Mucosa of stomach (tissue), 1 donor: Measurements from ENCODE around the gene DLG2.

Source experiments
- H3K27me3 ChIP-seq: one replicate; pipeline ENCODE4 v1.7.0; 2013; ENCODE audit warnings: mild to moderate bottlenecking, low read length; ENCODE audit not compliant: control insufficient read depth, insufficient read depth
- H3K36me3 ChIP-seq: one replicate; pipeline ENCODE4 v1.7.0; 2013; ENCODE audit warnings: low read length; ENCODE audit not compliant: control insufficient read depth, insufficient read depth
- H3K4me1 ChIP-seq: one replicate; pipeline ENCODE4 v1.7.0; 2013; ENCODE audit warnings: mild to moderate bottlenecking, low read length; ENCODE audit not compliant: control insufficient read depth, insufficient read depth
- H3K4me3 ChIP-seq: one replicate; pipeline ENCODE4 v1.7.0; 2013; ENCODE audit warnings: low read length
- H3K9ac ChIP-seq: one replicate; pipeline ENCODE4 v1.7.0; 2013; ENCODE audit warnings: mild to moderate bottlenecking, low read length, moderate library complexity
- H3K9me3 ChIP-seq: one replicate; pipeline ENCODE4 v1.7.0; 2013; ENCODE audit warnings: mild to moderate bottlenecking, low read length, moderate library complexity; ENCODE audit not compliant: control insufficient read depth
- donor health status: Pancreatic carcinoma.

DLG2 gene

DNA sequence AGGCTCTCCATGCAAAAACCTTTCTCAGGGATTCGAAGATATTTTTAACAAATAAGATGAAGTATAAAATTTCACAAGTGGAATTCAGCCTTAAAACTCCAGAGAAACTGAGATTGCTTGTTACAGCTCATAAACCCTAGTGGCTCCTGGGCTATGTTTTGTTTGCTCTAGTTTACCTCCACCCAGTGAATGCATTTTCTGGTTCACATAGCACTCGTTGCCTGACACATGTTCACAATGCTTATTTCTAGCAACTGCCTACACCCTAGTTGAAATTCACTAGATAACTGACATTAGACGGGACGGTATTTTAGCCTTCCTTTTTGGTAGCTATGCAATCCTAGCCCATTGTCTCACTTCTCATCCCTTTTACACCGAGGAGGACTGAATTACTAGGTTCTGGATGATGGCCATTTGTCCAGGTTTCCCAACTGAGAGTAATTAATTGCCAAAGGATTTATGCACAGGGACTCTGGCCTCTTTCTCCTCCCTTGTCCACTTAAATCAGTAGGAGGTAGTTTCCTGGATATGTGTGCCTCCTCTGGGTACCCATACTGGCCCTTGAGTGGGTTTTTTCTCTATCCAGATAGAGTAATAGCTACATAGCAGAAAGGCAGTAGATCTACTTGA is 951.6 kb downstream of the DLG2 start:
- no peaks in the 10 kb centered on the region for H3K27me3 ChIP-seq
- H3K4me1 ChIP-seq: no peaks in the 10 kb centered on the region
- no peak overlapping the region for H3K4me3 ChIP-seq
- no peak overlapping the region for H3K9ac ChIP-seq
- H3K36me3 ChIP-seq: no peaks in the 10 kb centered on the region
- H3K9me3 ChIP-seq: no peaks in the 10 kb centered on the region

DNA sequence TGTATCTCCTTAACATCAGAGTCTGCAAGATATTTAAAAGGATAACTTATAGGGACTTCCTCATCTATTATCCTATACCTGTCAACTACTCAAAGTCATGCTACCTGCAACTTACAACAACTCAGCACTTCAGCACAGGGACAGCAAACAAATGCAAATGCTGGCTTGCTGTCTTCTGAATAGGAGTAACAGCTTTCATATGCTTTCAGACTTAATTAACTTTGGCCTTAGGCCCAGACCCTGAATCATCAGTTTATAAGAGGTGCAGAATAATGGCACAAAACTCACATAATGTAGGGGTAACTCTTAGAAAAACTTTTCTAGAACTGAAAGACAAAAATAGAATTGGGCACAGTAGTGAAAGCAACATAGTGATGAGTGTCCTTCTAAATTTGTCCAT is 953.4 kb downstream of the DLG2 start:
- Histone ChIP-seq H3K9me3 (no peaks in the 10 kb centered on the region), H3K9ac (no peak overlapping the region), H3K4me1 (no peaks in the 10 kb centered on the region), H3K27me3 (no peaks in the 10 kb centered on the region), H3K36me3 (no peaks in the 10 kb centered on the region), H3K4me3 (no peak overlapping the region)

DNA sequence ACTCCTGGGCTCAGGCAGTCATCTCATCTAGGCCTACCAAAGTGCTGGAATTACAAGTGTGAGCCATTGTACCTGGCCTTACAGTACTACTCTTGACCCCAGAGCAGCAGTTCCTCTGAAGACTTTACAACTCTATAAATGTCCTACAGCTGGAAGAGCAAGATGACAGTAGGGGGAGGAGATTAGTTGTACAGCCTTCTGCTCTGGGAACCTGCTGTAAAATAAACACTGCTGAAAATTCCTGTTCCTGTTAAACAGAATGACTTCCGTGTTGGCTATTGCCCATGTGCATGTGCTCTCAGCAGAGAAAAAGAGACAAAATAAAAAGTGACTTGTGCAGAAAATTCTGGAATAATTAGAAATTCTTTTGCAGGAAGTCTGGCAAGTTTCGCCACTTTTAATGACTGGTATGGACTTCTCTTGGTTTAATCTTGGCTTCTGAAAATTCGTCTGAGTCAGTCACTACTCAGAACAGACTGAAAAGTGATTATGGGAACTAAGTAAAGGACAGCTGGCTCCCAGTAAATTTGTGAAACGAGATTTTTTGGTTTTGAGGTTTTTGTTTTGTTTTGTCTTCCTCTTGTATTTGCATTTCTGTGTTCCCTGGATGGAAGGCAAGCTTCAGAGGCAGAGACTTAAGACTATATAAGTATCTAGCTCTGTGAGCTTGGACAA is 955.7 kb downstream of the DLG2 start:
- H3K9ac ChIP-seq: no peak overlapping the region
- H3K4me1 ChIP-seq: no peaks in the 10 kb centered on the region
- H3K27me3 ChIP-seq: no peaks in the 10 kb centered on the region
- H3K9me3 ChIP-seq: no peaks in the 10 kb centered on the region
- H3K36me3 ChIP-seq: no peaks in the 10 kb centered on the region
- no peak overlapping the region for H3K4me3 ChIP-seq

DNA sequence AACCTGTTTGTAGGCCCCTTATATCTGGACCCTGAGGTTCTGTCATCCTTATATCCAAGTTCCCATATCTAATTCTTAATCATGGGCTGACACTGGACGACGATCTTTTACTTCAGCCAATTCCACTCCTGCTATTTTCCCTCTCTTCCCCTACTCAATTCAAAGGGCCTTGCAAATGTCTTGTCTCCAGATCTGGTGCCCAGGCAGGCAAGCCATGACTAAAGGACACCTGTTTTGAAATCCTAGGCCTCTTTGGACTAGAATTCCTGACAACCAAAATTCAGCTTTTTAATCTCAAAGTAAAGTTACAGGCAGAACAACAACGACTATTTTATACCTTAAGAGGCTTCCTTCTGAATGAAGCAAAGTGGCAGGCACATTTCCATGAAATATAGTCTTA is 963.4 kb downstream of the DLG2 start:
- Histone ChIP-seq H3K9me3 (no peaks in the 10 kb centered on the region), H3K4me3 (no peak overlapping the region), H3K4me1 (no peaks in the 10 kb centered on the region), H3K9ac (no peak overlapping the region), H3K36me3 (no peaks in the 10 kb centered on the region), H3K27me3 (no peaks in the 10 kb centered on the region)

DNA sequence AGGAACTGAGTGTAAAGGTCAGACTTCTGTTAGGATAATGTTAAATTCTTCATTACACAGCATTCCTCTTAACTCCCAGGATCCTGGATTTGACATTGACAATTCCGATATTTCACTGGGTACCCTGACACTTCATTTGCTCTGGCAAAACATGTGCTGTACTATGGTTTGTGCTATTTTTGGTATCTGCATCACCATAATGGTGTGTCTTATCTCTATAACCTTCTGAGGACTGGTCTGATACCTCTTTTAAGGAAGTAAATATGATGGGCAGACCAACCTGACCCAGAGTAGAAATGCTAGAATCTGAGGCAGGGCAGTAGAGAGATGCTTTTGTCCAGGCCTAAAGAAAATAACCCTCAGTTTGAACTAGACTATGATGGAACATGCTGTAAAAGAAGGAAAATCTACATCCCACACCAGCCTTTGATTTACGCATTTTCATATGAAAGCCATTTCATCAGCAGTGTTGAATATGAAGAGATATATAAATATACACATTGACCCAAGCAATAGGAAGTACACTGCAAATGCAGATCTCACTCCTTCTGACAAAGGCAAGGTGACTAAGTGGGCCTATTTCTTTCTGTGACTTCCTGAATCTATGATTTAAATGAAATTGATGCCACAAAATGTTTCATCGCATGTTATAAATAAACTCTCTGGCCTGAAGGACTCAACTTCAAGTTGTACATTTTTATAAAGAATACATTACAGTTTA is 966.7 kb downstream of the DLG2 start:
- H3K9ac ChIP-seq: no peak overlapping the region
- H3K36me3 ChIP-seq: no peaks in the 10 kb centered on the region
- H3K4me3 ChIP-seq: no peak overlapping the region
- H3K27me3 ChIP-seq: no peaks in the 10 kb centered on the region
- no peaks in the 10 kb centered on the region for H3K9me3 ChIP-seq
- H3K4me1 ChIP-seq: no peaks in the 10 kb centered on the region

DNA sequence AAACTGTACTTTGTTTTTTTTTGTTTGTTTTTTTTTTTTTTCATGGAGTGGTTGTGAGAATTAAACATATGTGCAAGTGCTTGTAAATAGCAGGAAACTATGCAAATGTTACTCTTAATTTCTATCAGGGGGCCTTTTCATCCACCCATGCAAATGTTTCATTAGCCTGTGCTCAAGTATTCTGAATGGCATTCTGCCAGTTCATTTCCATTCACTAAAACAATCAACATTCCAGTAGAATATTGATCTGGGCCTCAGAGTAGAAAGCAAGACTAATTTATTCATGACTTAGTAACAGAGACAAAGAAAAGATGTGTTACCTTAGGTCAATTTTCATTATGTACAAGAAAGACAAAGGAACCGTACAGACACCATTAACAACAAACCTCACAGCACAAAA is 971.4 kb downstream of the DLG2 start:
- no peaks in the 10 kb centered on the region for H3K27me3 ChIP-seq
- H3K9me3 ChIP-seq: no peaks in the 10 kb centered on the region

DNA sequence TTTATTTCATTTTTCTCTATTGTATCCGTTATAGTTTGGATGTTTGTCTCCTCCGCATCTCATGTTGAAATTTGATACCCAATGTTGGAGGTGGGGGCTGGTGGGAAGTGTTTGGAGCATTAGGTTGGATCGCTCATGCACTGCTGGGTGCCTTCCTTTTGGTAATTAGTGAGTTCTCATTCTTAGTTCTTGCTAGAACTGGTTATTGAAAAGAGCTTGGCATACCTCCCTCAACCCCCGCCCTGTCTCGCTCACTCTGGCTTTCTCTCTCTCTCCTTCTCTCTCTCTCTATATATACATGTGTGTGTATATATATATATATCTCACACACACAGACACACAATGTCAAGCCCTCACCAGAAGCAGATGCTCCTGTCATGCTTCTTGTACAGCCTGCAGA is 978.7 kb downstream of the DLG2 start:
- Histone ChIP-seq H3K9ac (no peak overlapping the region), H3K27me3 (no peaks in the 10 kb centered on the region), H3K4me1 (no peaks in the 10 kb centered on the region), H3K4me3 (no peak overlapping the region), H3K9me3 (no peaks in the 10 kb centered on the region), H3K36me3 (no peaks in the 10 kb centered on the region)

More for the DNA sequence above, 971.4 kb downstream of the DLG2 start:
- H3K4me3 ChIP-seq: no peak overlapping the region
- H3K4me1 ChIP-seq: no peaks in the 10 kb centered on the region
- H3K36me3 ChIP-seq: no peaks in the 10 kb centered on the region
- H3K9ac ChIP-seq: no peak overlapping the region

DNA sequence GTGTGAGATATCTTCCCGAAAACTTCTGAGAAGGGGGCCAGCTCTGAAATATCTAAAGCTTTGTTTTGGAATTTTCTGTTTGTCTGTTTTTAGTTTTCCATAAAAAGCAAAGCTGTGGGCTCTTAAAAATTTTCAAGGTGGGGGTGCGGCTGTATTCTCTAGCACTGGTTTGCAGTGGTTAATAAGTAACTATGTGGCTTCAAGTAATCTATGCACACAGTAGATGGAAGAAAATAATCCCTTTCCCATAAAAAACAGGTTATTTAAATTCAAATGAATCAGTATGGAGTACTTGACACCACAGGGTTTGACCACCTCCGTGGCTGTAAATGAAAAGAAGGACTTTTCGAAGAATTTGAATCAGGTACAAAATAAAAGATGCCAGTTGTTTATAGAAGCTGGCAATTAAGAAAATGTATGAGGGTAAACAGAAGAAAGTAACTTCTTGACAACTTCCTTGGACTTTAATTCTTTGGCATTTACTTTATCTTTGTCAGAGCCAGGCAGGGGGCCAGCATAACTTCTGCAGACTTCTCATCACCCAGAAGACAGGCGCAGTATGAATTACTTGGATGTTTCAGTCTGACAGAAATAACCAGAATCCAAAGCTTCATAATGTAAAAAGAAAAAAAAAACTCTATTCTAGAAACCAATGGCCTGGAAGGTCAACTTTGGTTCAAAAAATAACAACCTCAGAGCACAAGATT is 981.0 kb downstream of the DLG2 start:
- Histone ChIP-seq H3K9ac (no peak overlapping the region), H3K27me3 (no peaks in the 10 kb centered on the region), H3K4me3 (no peak overlapping the region), H3K9me3 (no peaks in the 10 kb centered on the region), H3K36me3 (no peaks in the 10 kb centered on the region), H3K4me1 (no peaks in the 10 kb centered on the region)

DNA sequence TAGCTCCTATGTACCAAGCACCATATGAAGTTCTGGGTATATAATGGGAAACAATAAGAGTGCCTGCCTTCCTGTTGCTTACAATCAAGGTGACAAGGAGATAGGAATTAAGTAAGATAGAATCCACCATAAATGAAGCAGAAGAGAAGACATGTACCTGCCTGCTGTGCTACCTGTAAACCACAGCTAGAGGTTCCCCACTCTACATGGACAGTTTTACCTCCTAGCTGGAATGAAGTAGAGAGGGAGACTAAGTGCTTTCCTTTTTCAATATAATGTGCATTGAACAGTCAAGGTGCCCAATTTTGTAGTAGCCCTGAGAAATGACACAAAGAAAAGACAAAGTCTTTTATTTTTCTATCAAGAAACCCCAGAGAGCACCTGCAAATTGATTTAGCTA is 984.6 kb downstream of the DLG2 start:
- Histone ChIP-seq H3K36me3 (no peaks in the 10 kb centered on the region), H3K4me1 (no peaks in the 10 kb centered on the region), H3K4me3 (no peak overlapping the region), H3K27me3 (no peaks in the 10 kb centered on the region), H3K9me3 (no peaks in the 10 kb centered on the region), H3K9ac (no peak overlapping the region)

DNA sequence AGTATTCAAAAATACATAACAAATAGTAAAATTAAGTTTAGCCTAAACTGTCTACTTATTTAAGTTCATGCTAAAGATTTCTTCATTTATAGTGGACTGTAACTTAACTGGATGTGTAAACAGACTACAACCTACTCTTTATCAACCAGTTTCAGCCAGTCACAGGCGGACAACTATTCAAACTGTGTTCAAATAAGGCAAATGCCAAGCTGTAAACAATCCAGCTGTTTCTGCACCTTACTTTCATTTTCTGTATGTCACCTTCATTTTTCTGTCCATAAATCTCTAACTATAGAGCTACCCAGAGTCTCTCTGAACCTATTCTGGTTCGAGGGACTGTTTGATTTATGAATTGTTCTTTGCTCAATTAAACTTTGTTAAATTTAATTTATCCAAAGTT is 992.8 kb downstream of the DLG2 start:
- Histone ChIP-seq H3K27me3 (no peaks in the 10 kb centered on the region), H3K36me3 (no peaks in the 10 kb centered on the region), H3K9me3 (no peaks in the 10 kb centered on the region)

DNA sequence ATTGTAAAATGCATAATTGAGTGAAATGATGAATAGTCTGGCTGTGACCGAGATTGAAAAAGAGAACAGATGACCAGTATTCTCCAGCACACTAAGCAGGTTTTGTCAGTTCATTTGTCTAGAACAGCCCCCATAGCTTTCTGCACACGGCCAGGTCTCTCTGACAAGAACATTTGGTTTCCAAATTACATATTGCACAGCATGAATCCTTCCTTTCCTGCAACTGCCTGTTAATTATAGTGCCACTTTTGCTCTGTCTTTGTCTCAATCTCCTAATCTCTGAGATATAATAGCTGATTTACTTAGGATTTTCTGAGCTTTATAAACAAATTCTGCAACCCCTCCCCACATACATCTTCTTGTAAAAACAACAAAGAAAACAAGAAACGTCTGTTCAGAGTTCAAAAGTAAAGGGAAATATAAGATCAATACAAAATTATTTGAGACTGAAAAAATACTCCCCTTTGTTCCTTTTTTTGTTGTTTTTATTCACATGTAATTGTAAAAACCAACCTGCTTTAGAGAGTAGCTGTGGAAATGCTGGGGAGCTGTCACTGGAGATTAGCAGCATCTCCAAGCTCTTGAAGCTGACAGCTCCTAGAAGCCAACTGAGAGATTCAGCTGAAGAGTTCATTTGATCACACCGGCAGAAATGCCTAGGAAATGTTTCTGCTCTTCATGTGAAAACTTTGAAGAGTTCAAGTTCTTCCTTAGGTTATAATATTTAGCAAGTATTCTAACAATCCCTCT is 998.1 kb downstream of the DLG2 start:
- no peaks in the 10 kb centered on the region for H3K27me3 ChIP-seq
- H3K36me3 ChIP-seq: no peaks in the 10 kb centered on the region
- no peaks in the 10 kb centered on the region for H3K9me3 ChIP-seq
- H3K4me1 ChIP-seq: no peaks in the 10 kb centered on the region
- no peak overlapping the region for H3K4me3 ChIP-seq
- no peak overlapping the region for H3K9ac ChIP-seq

More for the DNA sequence above, 992.8 kb downstream of the DLG2 start:
- Histone ChIP-seq H3K9ac (no peak overlapping the region), H3K4me3 (no peak overlapping the region), H3K4me1 (no peaks in the 10 kb centered on the region)
